ENCODE results near the gene RPS6KB2.

GRCh38 chr11:67418476-67419281, 9.6 kb upstream of the RPS6KB2 start:
- no peak for TF ChIP-seq POLR2AphosphoS5 (IDR thresholded peaks at IDR 0.05; ENCODE audit: insufficient read depth, low read depth, low read length)
- no peak for TF ChIP-seq CTCF (IDR thresholded peaks at IDR 0.05; ENCODE audit: extremely low read depth in 1 of 2, insufficient read depth in 1 of 2, low read depth in 1 of 2, low read length in 2 of 2)
- no peak for TF ChIP-seq POLR2A (IDR thresholded peaks at IDR 0.05; ENCODE audit: low read depth, low read length)
- TF ChIP-seq EZH2 (IDR thresholded peaks at IDR 0.05; ENCODE audit: borderline replicate concordance, low read depth, low read length, severe bottlenecking): no peak

All from endothelial cell of umbilical vein (primary cell).